GM18526 (cell line): Measurements from ENCODE around the gene AWAT1.

Experiments
- POLR2A ChIP-seq: IDR thresholded peaks from 3 replicates; pipeline ENCODE4 v1.6.1; 2011; ENCODE audit not compliant: insufficient read length; ENCODE audit errors: extremely low read depth

Gene AWAT1

GRCh38 chrX:70254909-70255308 is 20.5 kb downstream of the AWAT1 start:
- TF ChIP-seq POLR2A = no peak

GRCh38 chrX:70255452-70255851 is 21.0 kb downstream of the AWAT1 start:
- TF ChIP-seq POLR2A = no peak

GRCh38 chrX:70257423-70258288 is 23.2 kb downstream of the AWAT1 start:
- no peak for TF ChIP-seq POLR2A

GRCh38 chrX:70260104-70260503 is 25.6 kb downstream of the AWAT1 start, which contains the start of gene P2RY4:
P2RY4 (minus strand) TSS chrX:70260204; CDS start chrX:70259624, 580 bp downstream.
- TF ChIP-seq POLR2A = no peak

- TF ChIP-seq POLR2A = no peak
Observed at GRCh38 chrX:70262952-70263567, 28.6 kb downstream of the AWAT1 start.

GRCh38 chrX:70264784-70265183 is 30.3 kb downstream of the AWAT1 start:
- no peak for TF ChIP-seq POLR2A

- no peak for TF ChIP-seq POLR2A
Observed at GRCh38 chrX:70268034-70268433, 33.6 kb downstream of the AWAT1 start, which contains the start of gene ARR3. ARR3 (plus strand) TSS chrX:70268334; CDS start chrX:70269386, 1,052 bp downstream.

- TF ChIP-seq POLR2A = no peak
Observed at GRCh38 chrX:70279081-70279480, 44.6 kb downstream of the AWAT1 start.

- TF ChIP-seq POLR2A = no peak
Observed at GRCh38 chrX:70280573-70280972, 46.1 kb downstream of the AWAT1 start.

- TF ChIP-seq POLR2A = no peak
Observed at GRCh38 chrX:70281951-70282350, 47.5 kb downstream of the AWAT1 start, which contains the start of gene RAB41. RAB41 (plus strand) TSS chrX:70282172; CDS start chrX:70282218, 46 bp downstream.

- TF ChIP-seq POLR2A = no peak
Observed at GRCh38 chrX:70289168-70289792, 54.8 kb downstream of the AWAT1 start.
